GM23338 (cell line): ENCODE measurements around the gene RNF213. TPM values are rescaled to one million over a fixed set of nuclear protein-coding genes. Genes with fewer than 3 reads are reported as not detected.

Experiments used
- ATAC-seq: fragments of 200-7000 bp; cut with Tn5 transposase; 3 replicates; pipeline ENCODE4 v1.9.1; 2020
- DNase-seq: peaks from one replicate; pipeline ENCODE4 v3.0.0-alpha.2; 2015; ENCODE audit warnings: low spot score
- H2AFZ ChIP-seq: fragments of 200-600 bp; sonication (generic); 2 replicates; pipeline ENCODE4 v1.8.0; 2016; ENCODE audit warnings: antibody characterized with exemption, mild to moderate bottlenecking, moderate library complexity
- H3F3A ChIP-seq: fragments of 200-600 bp; sonication (generic); replicated peaks from 2 replicates; pipeline ENCODE4 v1.8.0; 2017; ENCODE audit warnings: antibody characterized with exemption, mixed run types, low read depth
- H3K27ac ChIP-seq: fragments of 200-600 bp; sonication (generic); 2 replicates; pipeline ENCODE4 v1.6.1; 2016; ENCODE audit warnings: low read depth
- H3K27me3 ChIP-seq: fragments of 200-600 bp; sonication (generic); 2 replicates; pipeline ENCODE4 v1.8.0; 2016; ENCODE audit warnings: mild to moderate bottlenecking, mixed run types, moderate library complexity; ENCODE audit not compliant: insufficient read depth
- H3K36me3 ChIP-seq: fragments of 200-600 bp; sonication (generic); 2 replicates; pipeline ENCODE4 v1.8.0; 2016; ENCODE audit warnings: mild to moderate bottlenecking; ENCODE audit not compliant: insufficient read depth
- H3K4me1 ChIP-seq: fragments of 200-600 bp; sonication (generic); 2 replicates; pipeline ENCODE4 v1.8.0; 2016; ENCODE audit warnings: mild to moderate bottlenecking, moderate library complexity; ENCODE audit not compliant: insufficient read depth
- H3K4me2 ChIP-seq: fragments of 200-600 bp; sonication (generic); 2 replicates; pipeline ENCODE4 v1.7.1; 2017; ENCODE audit warnings: mixed run types
- H3K4me3 ChIP-seq: fragments of 200-600 bp; sonication (generic); 2 replicates; pipeline ENCODE4 v1.6.1; 2016; ENCODE audit warnings: mixed run types
- H3K79me2 ChIP-seq: fragments of 200-600 bp; sonication (generic); replicated peaks from 2 replicates; pipeline ENCODE4 v1.8.0; 2017; ENCODE audit warnings: mild to moderate bottlenecking; ENCODE audit not compliant: insufficient read depth
- H3K9me2 ChIP-seq: fragments of 200-600 bp; sonication (generic); 2 replicates; pipeline ENCODE4 v1.8.0; 2017; ENCODE audit not compliant: insufficient read depth
- H4K20me1 ChIP-seq: fragments of 200-600 bp; sonication (generic); replicated peaks from 2 replicates; pipeline ENCODE4 v1.8.0; 2017; ENCODE audit warnings: mild to moderate bottlenecking; ENCODE audit not compliant: insufficient read depth
- H3K27ac Mint-ChIP-seq: 2 replicates; pipeline ENCODE4 v1.8.0; 2020; ENCODE audit warnings: inconsistent platforms, mild to moderate bottlenecking, moderate library complexity, mixed read lengths
- H3K27me3 Mint-ChIP-seq: 3 replicates; pipeline ENCODE4 v1.8.0; 2022; ENCODE audit warnings: low read depth, mild to moderate bottlenecking, moderate library complexity, mixed read lengths, inconsistent platforms; ENCODE audit not compliant: insufficient read depth, poor library complexity
- H3K36me3 Mint-ChIP-seq: 3 replicates; pipeline ENCODE4 v1.8.0; 2021; ENCODE audit warnings: low read depth, mild to moderate bottlenecking, inconsistent platforms, moderate library complexity, mixed read lengths
- H3K4me1 Mint-ChIP-seq: 3 replicates; pipeline ENCODE4 v1.8.0; 2020; ENCODE audit warnings: mild to moderate bottlenecking, inconsistent platforms, mixed read lengths
- H3K4me3 Mint-ChIP-seq: 3 replicates; pipeline ENCODE4 v1.8.0; 2021; ENCODE audit warnings: moderate library complexity, mild to moderate bottlenecking, inconsistent platforms, mixed read lengths
- H3K9me3 Mint-ChIP-seq: 3 replicates; pipeline ENCODE4 v1.8.0; 2020; ENCODE audit warnings: moderate library complexity, mild to moderate bottlenecking, inconsistent platforms, mixed read lengths
- CTCF ChIP-seq, 2 experiments: fragments of 200-600 bp in 1 of 2; sonication (generic) in 1 of 2; conservative IDR thresholded peaks; 2 replicates each; pipeline versions ENCODE4 v1.5.1 to v1.6.1; 2016 to 2017; ENCODE audit warnings: antibody characterized with exemption in 2 of 2, low read depth in 2 of 2, mild to moderate bottlenecking in 2 of 2, moderate library complexity in 1 of 2
- JUNB ChIP-seq: IDR thresholded peaks from one replicate; pipeline ENCODE4 v1.6.1; 2016; ENCODE audit warnings: antibody characterized with exemption; ENCODE audit not compliant: unreplicated experiment
- POLR2AphosphoS5 ChIP-seq: IDR thresholded peaks from 2 replicates; pipeline ENCODE4 v1.6.1; 2016; ENCODE audit warnings: antibody characterized with exemption, low read depth
- STAT1 ChIP-seq: IDR thresholded peaks from one replicate; pipeline ENCODE4 v1.6.1; 2016; ENCODE audit warnings: antibody characterized with exemption; ENCODE audit not compliant: unreplicated experiment
- ZNF114 ChIP-seq: fragments of 250-450 bp; sonication (Bioruptor Pico); IDR thresholded peaks from 2 replicates; pipeline ENCODE4 v1.5.0; 2020; ENCODE audit warnings: mild to moderate bottlenecking, moderate library complexity
- ZNF331 ChIP-seq: fragments of 250-450 bp; sonication (Bioruptor Pico); IDR thresholded peaks from 2 replicates; pipeline ENCODE4 v1.5.0; 2020; ENCODE audit warnings: low read depth, mild to moderate bottlenecking, moderate library complexity
- ZNF462 ChIP-seq: fragments of 250-450 bp; sonication (Bioruptor Pico); IDR thresholded peaks from 2 replicates; pipeline ENCODE4 v1.5.0; 2020; ENCODE audit warnings: mild to moderate bottlenecking, moderate library complexity
- polyA plus RNA-seq: library from polyadenylated mRNA; unstranded; fragments of >200 nt; fragmentation: Nextera tagmentation; extraction: Ambion mirVana; gene quantifications from 2 replicates; pipeline ENCODE4 v1.2.1, GENCODE V29; 2016
- total RNA-seq: library from RNA; depleted of rRNA; stranded (reverse); fragments of >200 nt; shearing (Covaris generic); gene quantifications from 2 replicates; pipeline ENCODE4 v1.2.3, GENCODE V29; 2014
- TF ChIP-seq, protein P1 (sequence below): IDR thresholded peaks from one replicate; pipeline ENCODE4 v1.6.1; 2018; ENCODE audit warnings: antibody characterized with exemption; ENCODE audit not compliant: unreplicated experiment

Gene RNF213
- total and polyA plus RNA-seq, 2 experiments from 2014 or later, result 21.2 to 67.2 TPM

DNA sequence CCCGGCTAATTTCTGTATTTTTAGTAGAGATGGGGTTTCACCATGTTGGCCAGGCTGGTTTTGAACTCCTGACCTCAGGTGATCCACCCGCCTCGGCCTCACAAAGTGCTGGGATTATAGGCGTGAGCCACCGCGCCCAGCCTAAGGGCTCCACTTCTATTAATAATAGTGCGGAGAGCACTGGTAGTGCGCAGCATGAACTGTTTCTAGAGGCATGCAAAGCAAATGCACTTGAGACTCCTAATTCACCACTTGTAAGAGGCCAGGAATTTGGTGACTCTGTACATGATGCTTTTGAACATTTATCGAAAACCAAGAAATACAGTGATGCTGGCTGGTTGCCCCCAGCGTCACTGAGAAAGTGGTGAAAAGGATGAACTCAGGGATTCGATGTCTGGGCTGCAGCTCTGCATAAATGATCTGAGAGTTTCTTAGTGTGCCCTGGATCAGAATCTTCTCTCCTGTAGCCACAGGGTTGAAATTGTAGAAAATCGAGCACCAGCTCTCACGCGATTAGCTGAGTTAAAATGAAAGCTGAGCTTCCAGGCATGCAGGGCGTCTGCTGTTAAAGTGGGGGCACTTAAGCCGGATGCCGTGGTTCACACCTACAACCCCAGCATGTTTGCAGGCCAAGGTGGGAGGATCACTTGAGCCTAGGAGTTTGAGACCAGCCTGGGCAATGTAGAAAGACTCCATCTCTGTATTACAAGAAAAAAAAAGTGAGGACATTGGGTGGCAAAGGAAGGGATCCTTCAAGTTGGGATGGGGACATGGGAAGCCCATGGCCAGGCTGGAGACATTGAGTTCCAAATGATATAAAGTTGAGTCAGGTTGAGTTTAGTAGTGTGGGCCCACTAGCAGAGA is 4.8 kb downstream of the RNF213 start (continued):
- TF ChIP-seq ZNF462 (CRISPR knock-in tag) (no peak), ZNF331 (no peak), ZNF114 (CRISPR knock-in tag) (no peak)

- no peaks in the 10 kb centered on the region for H4K20me1 ChIP-seq
- H3K79me2 ChIP-seq, result 0 out of 2 replicates have a peak, but pooled peaks cover under 1% of the 10 kb centered on the region
- Mint-ChIP-seq H3K27me3 (peaks cover 13% of the 10 kb centered on the region), H3K9me3 (peaks cover 3% of the 10 kb centered on the region; the same call in 1 of the 3 replicates), H3K4me1 (peaks cover 22% of the 10 kb centered on the region), H3K36me3 (peaks cover 32% of the 10 kb centered on the region), H3K27ac (no peak overlapping the region), H3K4me3 (no peak overlapping the region)
- no peak overlapping the region for H3K27ac ChIP-seq
- peaks cover 26% of the 10 kb centered on the region for H3K4me1 ChIP-seq
- H3K36me3 ChIP-seq, result no peaks in the 10 kb centered on the region
- peaks cover 8% of the 10 kb centered on the region for H3F3A ChIP-seq
- DNase-seq (no peak), ATAC-seq (no peak)
- H2AFZ ChIP-seq, result no peak overlapping the region
- no peak overlapping the region for H3K4me3 ChIP-seq
- no peaks in the 10 kb centered on the region for H3K27me3 ChIP-seq
- no peak overlapping the region for H3K4me2 ChIP-seq
- H3K9me2 ChIP-seq, result no peaks in the 10 kb centered on the region
- TF ChIP-seq ZNF331, result no peak
- TF ChIP-seq JUNB, result no peak
- TF ChIP-seq, protein P1, sequence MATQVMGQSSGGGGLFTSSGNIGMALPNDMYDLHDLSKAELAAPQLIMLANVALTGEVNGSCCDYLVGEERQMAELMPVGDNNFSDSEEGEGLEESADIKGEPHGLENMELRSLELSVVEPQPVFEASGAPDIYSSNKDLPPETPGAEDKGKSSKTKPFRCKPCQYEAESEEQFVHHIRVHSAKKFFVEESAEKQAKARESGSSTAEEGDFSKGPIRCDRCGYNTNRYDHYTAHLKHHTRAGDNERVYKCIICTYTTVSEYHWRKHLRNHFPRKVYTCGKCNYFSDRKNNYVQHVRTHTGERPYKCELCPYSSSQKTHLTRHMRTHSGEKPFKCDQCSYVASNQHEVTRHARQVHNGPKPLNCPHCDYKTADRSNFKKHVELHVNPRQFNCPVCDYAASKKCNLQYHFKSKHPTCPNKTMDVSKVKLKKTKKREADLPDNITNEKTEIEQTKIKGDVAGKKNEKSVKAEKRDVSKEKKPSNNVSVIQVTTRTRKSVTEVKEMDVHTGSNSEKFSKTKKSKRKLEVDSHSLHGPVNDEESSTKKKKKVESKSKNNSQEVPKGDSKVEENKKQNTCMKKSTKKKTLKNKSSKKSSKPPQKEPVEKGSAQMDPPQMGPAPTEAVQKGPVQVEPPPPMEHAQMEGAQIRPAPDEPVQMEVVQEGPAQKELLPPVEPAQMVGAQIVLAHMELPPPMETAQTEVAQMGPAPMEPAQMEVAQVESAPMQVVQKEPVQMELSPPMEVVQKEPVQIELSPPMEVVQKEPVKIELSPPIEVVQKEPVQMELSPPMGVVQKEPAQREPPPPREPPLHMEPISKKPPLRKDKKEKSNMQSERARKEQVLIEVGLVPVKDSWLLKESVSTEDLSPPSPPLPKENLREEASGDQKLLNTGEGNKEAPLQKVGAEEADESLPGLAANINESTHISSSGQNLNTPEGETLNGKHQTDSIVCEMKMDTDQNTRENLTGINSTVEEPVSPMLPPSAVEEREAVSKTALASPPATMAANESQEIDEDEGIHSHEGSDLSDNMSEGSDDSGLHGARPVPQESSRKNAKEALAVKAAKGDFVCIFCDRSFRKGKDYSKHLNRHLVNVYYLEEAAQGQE, result no peak
- no peak for TF ChIP-seq POLR2AphosphoS5
- no peak for TF ChIP-seq CTCF (conservative IDR thresholded peaks at IDR 0.05; ENCODE audit: low read depth in 2 of 2)
- no peak for TF ChIP-seq STAT1
Measured at GRCh38 chr17:80267391-80267790, 6.7 kb downstream of the RNF213 start.
